HCT116 (cell line): ENCODE results near the gene WDR44. TPM values are rescaled to one million over a fixed set of nuclear protein-coding genes. Genes with fewer than 3 reads are reported as not detected.

Source experiments
- ATAC-seq: fragments of 200-7000 bp; cut with Tn5 transposase; 2 replicates; pipeline ENCODE4 v1.9.1; 2020; ENCODE audit warnings: mild to moderate bottlenecking, moderate library complexity
- BruUV-seq: library from RNA; stranded (reverse); fragments of 400-500 nt; replicated peaks from 2 replicates; lab custom pipeline; 2021; lab: Mats Ljungman, UMichigan
- CTCF ChIA-PET: fragments of 300-600 bp; sonication (Branson Sonifier 250); formaldehyde crosslinking; loops from one replicate; lab custom pipeline; 2021; ENCODE audit warnings: antibody characterized with exemption; lab: Charles Lee
- POLR2A ChIA-PET: fragments of 300-600, 350-600 bp; sonication (Branson Sonifier 250); formaldehyde crosslinking; loops from one replicate; lab custom pipeline; 2021; ENCODE audit warnings: antibody characterized with exemption; lab: Charles Lee
- RAD21 ChIA-PET, 2 experiments: fragments of 300-600 bp; sonication (Branson Sonifier 250); formaldehyde crosslinking; loops; one replicate each; lab custom pipeline; 2023; ENCODE audit warnings: low total read pairs in 2 of 2; ENCODE audit not compliant: uncharacterized antibody in 2 of 2, unreplicated experiment in 2 of 2, low non-redundant PET in 1 of 2; lab: Charles Lee
- DNase-seq: peaks from one replicate; pipeline ENCODE4 v3.0.0-alpha.2; 2010; ENCODE audit warnings: low read depth, low spot score
- H2AFZ ChIP-seq: fragments of 200-600 bp; shearing (Covaris generic), sonication (generic); 2 replicates; pipeline ENCODE4 v1.6.1; 2017; ENCODE audit warnings: low read depth, mixed run types, mixed read lengths, antibody characterized with exemption, low read length; ENCODE audit not compliant: poor library complexity, severe bottlenecking
- H3K27ac ChIP-seq: 2 replicates; pipeline ENCODE4 v1.5.1; 2012; ENCODE audit warnings: low read depth, low read length
- H3K27me3 ChIP-seq: fragments of 200-600 bp; sonication (generic); 2 replicates; pipeline ENCODE4 v1.6.1; 2016; ENCODE audit warnings: mixed run types, low read length, mixed read lengths; ENCODE audit not compliant: insufficient read depth
- H3K36me3 ChIP-seq, 2 experiments: fragments of 200-500 bp in 1 of 2; fragments of 200-600 bp in 1 of 2; sonication (Bioruptor generic) in 1 of 2; sonication (generic) in 1 of 2; 2 replicates each; pipeline versions ENCODE4 v1.5.1 to v1.6.1; 2014 to 2016; ENCODE audit warnings: low read length in 2 of 2, inconsistent platforms in 1 of 2, mixed read lengths in 1 of 2, mixed run types in 1 of 2; ENCODE audit not compliant: insufficient read depth in 2 of 2, control insufficient read depth in 1 of 2
- H3K4me1 ChIP-seq, 2 experiments: fragments of 200-600 bp in 1 of 2; sonication (generic) in 1 of 2; 2 replicates each; pipeline versions ENCODE4 v1.5.1 to v1.6.1; 2012 to 2017; ENCODE audit warnings: low read length in 2 of 2, inconsistent platforms in 1 of 2, mild to moderate bottlenecking in 1 of 2, mixed read lengths in 1 of 2, mixed run types in 1 of 2, moderate library complexity in 1 of 2; ENCODE audit not compliant: insufficient read depth in 2 of 2, control insufficient read depth in 1 of 2
- H3K4me2 ChIP-seq: fragments of 200-600 bp; sonication (generic); 2 replicates; pipeline ENCODE4 v1.6.1; 2017; ENCODE audit warnings: mixed run types, low read length, mixed read lengths
- H3K4me3 ChIP-seq, 2 experiments: fragments of 200-600 bp in 1 of 2; sonication (generic) in 1 of 2; replicated peaks in 1 of 2; 2 replicates each; pipeline ENCODE4 v1.5.1; 2011 to 2016; ENCODE audit warnings: low read length in 2 of 2, control low read depth in 1 of 2, low read depth in 1 of 2, mild to moderate bottlenecking in 1 of 2, mixed read lengths in 1 of 2, mixed run types in 1 of 2
- H3K79me2 ChIP-seq: fragments of 200-600 bp; sonication (generic); 2 replicates; pipeline ENCODE4 v1.6.1; 2017; ENCODE audit warnings: mild to moderate bottlenecking, mixed run types, low read length, moderate library complexity, mixed read lengths; ENCODE audit not compliant: insufficient read depth
- H3K9ac ChIP-seq: fragments of 200-600 bp; sonication (generic); 2 replicates; pipeline ENCODE4 v1.6.1; 2016; ENCODE audit warnings: low read length, mixed read lengths
- H3K9me2 ChIP-seq: fragments of 200-600 bp; sonication (generic), shearing (Covaris generic); 2 replicates; pipeline ENCODE4 v1.6.1; 2017; ENCODE audit warnings: mixed run types, mild to moderate bottlenecking, moderate library complexity; ENCODE audit not compliant: insufficient read depth
- H3K9me3 ChIP-seq, 2 experiments: fragments of 200-500 bp in 1 of 2; fragments of 200-600 bp in 1 of 2; sonication (Bioruptor generic) in 1 of 2; sonication (generic) in 1 of 2; 2 replicates each; pipeline ENCODE4 v1.6.1; 2014 to 2017; ENCODE audit warnings: low read length in 2 of 2, mixed read lengths in 2 of 2, inconsistent platforms in 1 of 2, low read depth in 1 of 2, mild to moderate bottlenecking in 1 of 2, mixed run types in 1 of 2, moderate library complexity in 1 of 2; ENCODE audit not compliant: control insufficient read depth in 1 of 2, insufficient read depth in 1 of 2
- H4K20me1 ChIP-seq: fragments of 200-600 bp; sonication (generic), shearing (Covaris generic); 2 replicates; pipeline ENCODE4 v1.6.1; 2017; ENCODE audit warnings: mixed run types, mild to moderate bottlenecking, moderate library complexity; ENCODE audit not compliant: insufficient read depth
- CBX3 ChIP-seq: IDR thresholded peaks from 2 replicates; pipeline ENCODE4 v1.6.1; 2012; ENCODE audit warnings: low read depth
- CEBPB ChIP-seq: IDR thresholded peaks from 2 replicates; pipeline ENCODE4 v1.6.1; 2012; ENCODE audit warnings: low read depth
- EGR1 ChIP-seq: IDR thresholded peaks from 2 replicates; pipeline ENCODE4 v1.6.1; 2012; ENCODE audit warnings: low read depth
- ELF1 ChIP-seq: IDR thresholded peaks from 2 replicates; pipeline ENCODE4 v1.6.1; 2012; ENCODE audit warnings: low read depth, borderline replicate concordance
- EZH2 ChIP-seq: fragments of 200-600 bp; sonication (generic); IDR thresholded peaks from 2 replicates; pipeline ENCODE4 v1.6.1; 2017; ENCODE audit warnings: antibody characterized with exemption, mixed run types
- FOSL1 ChIP-seq: IDR thresholded peaks from 2 replicates; pipeline ENCODE4 v1.6.1; 2012; ENCODE audit warnings: low read depth
- JUND ChIP-seq: IDR thresholded peaks from 2 replicates; pipeline ENCODE4 v1.6.1; 2012
- POLR2AphosphoS5 ChIP-seq: IDR thresholded peaks from 2 replicates; pipeline ENCODE4 v1.6.1; 2011; ENCODE audit warnings: mild to moderate bottlenecking, low read depth, low read length, moderate library complexity
- SIN3A ChIP-seq: IDR thresholded peaks from 2 replicates; pipeline ENCODE4 v1.6.1; 2012; ENCODE audit warnings: low read depth
- SP1 ChIP-seq: IDR thresholded peaks from 2 replicates; pipeline ENCODE4 v1.6.1; 2012; ENCODE audit warnings: low read depth
- SRF ChIP-seq: IDR thresholded peaks from 2 replicates; pipeline ENCODE4 v1.6.1; 2012; ENCODE audit warnings: low read depth
- YY1 ChIP-seq: IDR thresholded peaks from 2 replicates; pipeline ENCODE4 v1.6.1; 2011; ENCODE audit warnings: low read length, low read depth, moderate library complexity, mild to moderate bottlenecking; ENCODE audit not compliant: insufficient replicate concordance; ENCODE audit errors: extremely low read depth
- ZFX ChIP-seq: fragments of 450-650 bp; IDR thresholded peaks from 2 replicates; pipeline ENCODE4 v1.6.1; 2017
- ZNF274 ChIP-seq: fragments of 200-500 bp; sonication (Bioruptor generic); IDR thresholded peaks from 2 replicates; pipeline ENCODE4 v1.6.1; 2014; ENCODE audit warnings: mild to moderate bottlenecking, low read depth, low read length, inconsistent platforms
- intact Hi-C: fragments of 100-400 bp; cut with micrococcal nuclease; formaldehyde crosslinking; loops from 2 replicates; pipeline ENCODE4 v1.10.0; 2022
- total RNA-seq: library from RNA; stranded (reverse); gene quantifications from one replicate; pipeline ENCODE4 v1.2.1, GENCODE V29; 2021; ENCODE audit not compliant: unreplicated experiment
- TF ChIP-seq, protein P1 (sequence below): IDR thresholded peaks from 2 replicates; pipeline ENCODE4 v1.6.1; 2012
- TF ChIP-seq, protein P2 (sequence below): IDR thresholded peaks from 2 replicates; pipeline ENCODE4 v1.6.1; 2012
- TF ChIP-seq, protein P3 (sequence below): IDR thresholded peaks from 2 replicates; pipeline ENCODE4 v1.6.1; 2012; ENCODE audit warnings: low read depth

Gene WDR44
- total RNA-seq, 1 experiment from 2014 or later, result 12.2 TPM

DNA sequence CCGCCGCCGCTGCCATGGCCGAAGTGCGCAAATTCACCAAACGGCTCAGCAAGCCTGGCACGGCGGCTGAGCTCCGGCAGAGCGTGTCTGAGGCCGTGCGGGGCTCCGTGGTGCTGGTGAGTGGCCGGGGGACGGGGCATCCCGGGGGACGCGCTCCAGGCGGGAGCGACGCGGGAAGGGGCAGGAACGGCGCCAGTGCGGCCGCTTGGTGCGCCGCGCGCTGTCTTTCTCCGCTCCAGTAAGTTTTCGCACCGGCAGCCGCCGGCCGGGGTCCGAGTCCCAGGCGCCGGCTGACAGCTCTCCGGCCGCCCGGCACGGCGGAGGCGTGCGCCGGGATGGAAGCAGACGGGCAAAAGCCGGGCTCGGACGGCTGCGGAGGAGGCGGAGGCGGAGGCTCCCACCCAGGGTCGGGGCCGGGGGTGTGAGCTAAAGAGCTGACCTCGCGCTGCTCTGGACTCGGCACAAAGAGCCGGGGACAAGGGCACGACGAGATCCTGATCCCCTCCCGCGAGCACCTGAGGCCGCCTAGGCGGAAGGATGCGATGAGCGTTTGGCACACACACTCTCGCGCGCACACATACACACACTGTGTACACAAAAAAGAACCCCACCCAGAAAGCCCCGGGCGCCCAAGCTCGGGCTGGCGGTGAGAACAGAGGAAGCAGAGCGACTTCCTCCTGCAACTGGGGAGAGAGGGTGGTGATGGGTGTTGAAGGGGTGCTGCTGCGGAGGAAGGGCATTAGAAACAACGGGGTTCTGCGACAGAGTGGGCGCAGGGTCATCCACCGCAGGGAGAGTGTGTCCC, 150.3 kb downstream of the WDR44 start:
- Histone ChIP-seq H3K4me1 (peaks cover 3 to 9% of the 10 kb centered on the region in 2 experiments; a peak in 1 of 4 replicates), H4K20me1 (no peaks in the 10 kb centered on the region), H3K27me3 (no peaks in the 10 kb centered on the region; the same call in 1 of the 2 replicates), H3K9me3 (no peaks in the 10 kb centered on the region), H3K4me2 (peak overlapping the region; percentile 80), H3K9me2 (no peaks in the 10 kb centered on the region), H2AFZ (peak overlapping the region; percentile 61), H3K9ac (no peak overlapping the region), H3K79me2 (no peaks in the 10 kb centered on the region), H3K4me3 (peak overlapping the region; percentile 46 to 59), H3K36me3 (no peaks in the 10 kb centered on the region), H3K27ac (no peak overlapping the region)
- ATAC-seq (peak; percentile 63), DNase-seq (no peak)
- intact Hi-C loops, result loop anchor here (2.0 kb wide), 1 partner anchor 55 kb away; no protein-coding TSS in a partner anchor
- TF ChIP-seq EGR1 (0 out of 2 replicates have a peak, but pooled peaks have one; percentile 34), CEBPB (no peak)
- RAD21 ChIA-PET, result no interaction called here
- POLR2A ChIA-PET, result no interaction called here
- CTCF ChIA-PET, result no interaction called here
- no TSS peak for BruUV-seq

GRCh38 chrX:118496763-118497079, 150.8 kb downstream of the WDR44 start:
- Histone ChIP-seq H3K9me3 (no peaks in the 10 kb centered on the region), H3K9me2 (no peaks in the 10 kb centered on the region), H3K79me2 (no peaks in the 10 kb centered on the region), H3K27ac (no peak overlapping the region), H3K36me3 (no peaks in the 10 kb centered on the region), H4K20me1 (no peaks in the 10 kb centered on the region), H3K9ac (no peak overlapping the region)
- ATAC-seq, result peak; percentile 12; the same call in 1 of the 2 replicates
- POLR2A ChIA-PET, result no interaction called here
- TF ChIP-seq SIN3A (no peak), CBX3 (no peak), EZH2 (no peak), POLR2AphosphoS5 (no peak), ZNF274 (no peak), ZFX (no peak), FOSL1 (no peak), EGR1 (no peak), JUND (no peak), SP1 (no peak), YY1 (no peak), ELF1 (no peak), SRF (no peak)
- TF ChIP-seq, protein P1, sequence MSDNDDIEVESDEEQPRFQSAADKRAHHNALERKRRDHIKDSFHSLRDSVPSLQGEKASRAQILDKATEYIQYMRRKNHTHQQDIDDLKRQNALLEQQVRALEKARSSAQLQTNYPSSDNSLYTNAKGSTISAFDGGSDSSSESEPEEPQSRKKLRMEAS, result no peak
- TF ChIP-seq, protein P2, sequence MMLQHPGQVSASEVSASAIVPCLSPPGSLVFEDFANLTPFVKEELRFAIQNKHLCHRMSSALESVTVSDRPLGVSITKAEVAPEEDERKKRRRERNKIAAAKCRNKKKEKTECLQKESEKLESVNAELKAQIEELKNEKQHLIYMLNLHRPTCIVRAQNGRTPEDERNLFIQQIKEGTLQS, result no peak
- TF ChIP-seq, protein P3, sequence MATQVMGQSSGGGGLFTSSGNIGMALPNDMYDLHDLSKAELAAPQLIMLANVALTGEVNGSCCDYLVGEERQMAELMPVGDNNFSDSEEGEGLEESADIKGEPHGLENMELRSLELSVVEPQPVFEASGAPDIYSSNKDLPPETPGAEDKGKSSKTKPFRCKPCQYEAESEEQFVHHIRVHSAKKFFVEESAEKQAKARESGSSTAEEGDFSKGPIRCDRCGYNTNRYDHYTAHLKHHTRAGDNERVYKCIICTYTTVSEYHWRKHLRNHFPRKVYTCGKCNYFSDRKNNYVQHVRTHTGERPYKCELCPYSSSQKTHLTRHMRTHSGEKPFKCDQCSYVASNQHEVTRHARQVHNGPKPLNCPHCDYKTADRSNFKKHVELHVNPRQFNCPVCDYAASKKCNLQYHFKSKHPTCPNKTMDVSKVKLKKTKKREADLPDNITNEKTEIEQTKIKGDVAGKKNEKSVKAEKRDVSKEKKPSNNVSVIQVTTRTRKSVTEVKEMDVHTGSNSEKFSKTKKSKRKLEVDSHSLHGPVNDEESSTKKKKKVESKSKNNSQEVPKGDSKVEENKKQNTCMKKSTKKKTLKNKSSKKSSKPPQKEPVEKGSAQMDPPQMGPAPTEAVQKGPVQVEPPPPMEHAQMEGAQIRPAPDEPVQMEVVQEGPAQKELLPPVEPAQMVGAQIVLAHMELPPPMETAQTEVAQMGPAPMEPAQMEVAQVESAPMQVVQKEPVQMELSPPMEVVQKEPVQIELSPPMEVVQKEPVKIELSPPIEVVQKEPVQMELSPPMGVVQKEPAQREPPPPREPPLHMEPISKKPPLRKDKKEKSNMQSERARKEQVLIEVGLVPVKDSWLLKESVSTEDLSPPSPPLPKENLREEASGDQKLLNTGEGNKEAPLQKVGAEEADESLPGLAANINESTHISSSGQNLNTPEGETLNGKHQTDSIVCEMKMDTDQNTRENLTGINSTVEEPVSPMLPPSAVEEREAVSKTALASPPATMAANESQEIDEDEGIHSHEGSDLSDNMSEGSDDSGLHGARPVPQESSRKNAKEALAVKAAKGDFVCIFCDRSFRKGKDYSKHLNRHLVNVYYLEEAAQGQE, result no peak
- TF ChIP-seq, all 23 proteins: peak for 0
- Histone ChIP-seq H3K27me3 (no peaks in the 10 kb centered on the region; the same call in 1 of the 2 replicates), H3K4me1 (peaks cover 3 to 9% of the 10 kb centered on the region in 2 experiments; a peak in 1 of 4 replicates), H3K4me3 (peak overlapping the region; percentile 46 to 59), H3K4me2 (peak overlapping the region; percentile 80), H2AFZ (peak overlapping the region; percentile 61)
- intact Hi-C loops, result no loop called here
- ChIA-PET CTCF (no interaction called here), RAD21 (no interaction called here)
- BruUV-seq, result no TSS peak
- no peak for DNase-seq
